ENCODE results near the gene MYOZ2.
A peak's percentile ranks its signal among the peaks of the same experiment; 100 is the strongest.

The MYOZ2 gene

GRCh38 chr4:119135721-119136121 lies at the start of gene MYOZ2:
Gene MYOZ2 (plus strand): TSS chr4:119135832. CDS start chr4:119136526, 694 bp downstream.
- peak; percentile 19 for DNase-seq (ENCODE audit: low read depth)
- H3K4me3 ChIP-seq (ENCODE audit: low read depth, low read length) = no peak within 1 kb of the TSS

GRCh38 chr4:119087121-119087520 lies 48.5 kb upstream of the MYOZ2 start:
- H3K4me3 ChIP-seq (ENCODE audit: low read depth, low read length) = no peak overlapping the region
- no peak for DNase-seq (ENCODE audit: low read depth)

- no peak for DNase-seq (ENCODE audit: low read depth)
- no peak overlapping the region for H3K4me3 ChIP-seq (ENCODE audit: low read depth, low read length)
Observed at GRCh38 chr4:119087656-119088055, 48.0 kb upstream of the MYOZ2 start.

- H3K4me3 ChIP-seq (ENCODE audit: low read depth, low read length) = no peak overlapping the region
- DNase-seq (ENCODE audit: low read depth) = no peak
Observed at GRCh38 chr4:119093042-119093827, 42.4 kb upstream of the MYOZ2 start.

- no peak for DNase-seq (ENCODE audit: low read depth)
- no peak overlapping the region for H3K4me3 ChIP-seq (ENCODE audit: low read depth, low read length)
Observed at GRCh38 chr4:119097282-119097900, 38.2 kb upstream of the MYOZ2 start.

GRCh38 chr4:119098306-119098705 lies 37.3 kb upstream of the MYOZ2 start:
- no peak overlapping the region for H3K4me3 ChIP-seq (ENCODE audit: low read depth, low read length)
- no peak for DNase-seq (ENCODE audit: low read depth)

- DNase-seq (ENCODE audit: low read depth) = peak; percentile 61
- H3K4me3 ChIP-seq (ENCODE audit: low read depth, low read length) = no peak overlapping the region
Observed at GRCh38 chr4:119099227-119099810, 36.3 kb upstream of the MYOZ2 start.

- H3K4me3 ChIP-seq (ENCODE audit: low read depth, low read length) = no peak overlapping the region
- DNase-seq (ENCODE audit: low read depth) = no peak
Observed at GRCh38 chr4:119100655-119101054, 35.0 kb upstream of the MYOZ2 start.

- peak; percentile 98 for DNase-seq (ENCODE audit: low read depth)
Observed at GRCh38 chr4:119103263-119103662, 32.4 kb upstream of the MYOZ2 start.

GRCh38 chr4:119104644-119105273 lies 30.9 kb upstream of the MYOZ2 start:
- H3K4me3 ChIP-seq (ENCODE audit: low read depth, low read length) = no peak overlapping the region
- no peak for DNase-seq (ENCODE audit: low read depth)

More at GRCh38 chr4:119103263-119103662, 32.4 kb upstream of the MYOZ2 start:
- H3K4me3 ChIP-seq (ENCODE audit: low read depth, low read length) = no peak overlapping the region

- no peak for DNase-seq (ENCODE audit: low read depth)
Observed at GRCh38 chr4:119105605-119106004, 30.0 kb upstream of the MYOZ2 start.

GRCh38 chr4:119106036-119107000 lies 29.3 kb upstream of the MYOZ2 start:
- no peak for DNase-seq (ENCODE audit: low read depth)
- no peak overlapping the region for H3K4me3 ChIP-seq (ENCODE audit: low read depth, low read length)

More at GRCh38 chr4:119105605-119106004, 30.0 kb upstream of the MYOZ2 start:
- H3K4me3 ChIP-seq (ENCODE audit: low read depth, low read length) = no peak overlapping the region

- no peak for DNase-seq (ENCODE audit: low read depth)
- no peak overlapping the region for H3K4me3 ChIP-seq (ENCODE audit: low read depth, low read length)
Observed at GRCh38 chr4:119110121-119110520, 25.5 kb upstream of the MYOZ2 start.

- no peak overlapping the region for H3K4me3 ChIP-seq (ENCODE audit: low read depth, low read length)
- DNase-seq (ENCODE audit: low read depth) = no peak
Observed at GRCh38 chr4:119111296-119111695, 24.3 kb upstream of the MYOZ2 start.

GRCh38 chr4:119113033-119113655 lies 22.5 kb upstream of the MYOZ2 start:
- DNase-seq (ENCODE audit: low read depth) = peak; percentile 95
- H3K4me3 ChIP-seq (ENCODE audit: low read depth, low read length) = no peak overlapping the region

- no peak for DNase-seq (ENCODE audit: low read depth)
Observed at GRCh38 chr4:119116021-119116420, 19.6 kb upstream of the MYOZ2 start.

GRCh38 chr4:119116925-119117900 lies 18.4 kb upstream of the MYOZ2 start:
- no peak overlapping the region for H3K4me3 ChIP-seq (ENCODE audit: low read depth, low read length)
- DNase-seq (ENCODE audit: low read depth) = peak; percentile 59

More at GRCh38 chr4:119116021-119116420, 19.6 kb upstream of the MYOZ2 start:
- H3K4me3 ChIP-seq (ENCODE audit: low read depth, low read length) = no peak overlapping the region

All from skeletal muscle cell (primary cell).